GM21367 (cell line): ENCODE measurements around the gene DMRTB1.

Experiments used
- ATAC-seq: cut with Tn5 transposase; IDR thresholded peaks from one replicate; pipeline ENCODE4 v1.9.1; 2021; ENCODE audit not compliant: unreplicated experiment

Gene DMRTB1

GRCh38 chr1:53462769-53463501 lies 3.7 kb downstream of the DMRTB1 start:
- no peak for ATAC-seq

DNA sequence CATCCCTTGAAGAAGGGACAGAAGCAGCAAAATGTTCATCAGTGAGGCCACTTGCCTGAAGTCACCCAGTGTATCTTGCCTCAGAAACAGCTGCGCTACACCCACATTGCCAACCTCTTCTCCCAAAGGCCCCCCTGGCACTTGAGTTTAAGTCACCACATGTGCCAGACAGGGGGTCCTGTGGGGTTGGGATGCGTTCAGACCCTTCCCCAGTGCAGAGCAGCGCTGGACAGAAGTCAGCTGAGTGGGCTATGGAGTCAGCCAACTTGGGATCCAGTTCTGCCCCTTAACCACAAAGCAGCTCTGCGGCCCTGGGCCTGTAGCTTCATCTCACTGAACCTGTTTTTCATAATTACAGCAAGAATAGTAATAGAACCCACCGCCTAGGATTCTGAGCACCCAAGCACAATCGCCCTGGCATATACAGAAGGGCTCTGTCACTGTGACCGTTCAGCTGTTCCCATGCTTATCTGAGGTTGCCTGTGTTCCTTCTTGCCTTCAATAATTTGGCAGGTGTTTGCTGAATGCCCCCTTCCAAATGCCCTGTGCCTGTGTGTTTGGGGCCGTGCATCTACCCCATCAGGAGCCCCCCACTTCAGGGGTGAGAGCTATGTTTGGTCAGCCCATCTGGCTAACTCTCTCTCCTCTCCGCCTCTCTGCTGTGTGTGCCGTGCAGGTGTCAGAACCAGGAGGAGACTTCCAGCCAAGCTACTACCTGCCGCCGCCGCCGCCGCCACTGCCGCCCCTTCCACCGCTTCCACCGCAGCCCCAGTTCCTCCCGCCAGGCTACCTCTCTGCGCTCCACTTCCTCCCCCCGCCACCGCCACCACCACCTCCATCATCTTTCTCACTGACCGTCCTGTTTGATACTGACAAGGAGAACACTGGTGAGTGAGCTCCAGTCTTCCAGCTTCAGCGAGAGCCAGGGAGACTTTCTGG lies 5.0 kb downstream of the DMRTB1 start:
- ATAC-seq, result no peak

DNA sequence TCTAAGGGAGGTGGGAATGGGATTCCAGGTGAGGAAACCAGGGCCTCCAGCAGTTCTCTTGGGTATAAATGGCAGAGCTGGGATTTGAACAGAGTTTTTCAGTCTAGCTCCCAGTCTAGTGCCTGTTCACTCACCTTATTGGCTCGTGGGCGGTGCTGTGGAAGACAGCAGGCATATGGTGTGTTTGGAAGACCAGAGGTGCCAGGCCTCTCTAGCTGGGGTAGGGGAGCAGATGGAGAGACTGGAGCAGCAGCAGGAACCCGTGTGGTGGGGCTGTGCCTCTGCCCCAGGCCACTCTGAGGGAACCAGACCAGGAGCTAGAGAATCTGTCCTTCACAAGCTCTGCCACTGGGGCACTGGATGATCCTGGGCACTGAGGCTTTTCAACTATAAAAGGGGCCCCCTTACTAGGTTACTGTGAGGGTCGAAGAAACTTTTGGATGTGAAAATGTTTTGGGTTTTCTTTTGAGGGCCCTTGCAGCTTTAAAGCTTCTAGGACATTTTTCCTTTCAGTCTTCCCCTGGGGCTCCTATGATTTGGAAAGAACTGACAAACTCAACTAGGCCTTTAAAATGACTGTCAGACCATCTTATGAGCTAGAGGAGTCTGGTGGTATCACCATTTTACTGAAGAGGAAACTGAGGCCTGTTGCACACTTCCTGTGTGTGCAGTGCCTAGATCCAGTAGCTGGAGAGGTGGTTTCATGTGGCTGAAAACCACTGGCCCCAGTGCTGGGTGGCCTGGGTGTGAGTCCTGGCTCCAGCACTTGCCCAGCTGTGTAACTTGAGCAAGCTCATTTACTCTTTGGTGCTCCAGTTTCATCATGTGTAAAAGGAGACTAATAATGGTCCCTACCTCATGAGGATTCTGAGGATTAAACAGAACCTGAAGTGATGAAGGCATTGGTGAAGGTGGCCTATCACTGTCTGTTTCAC lies 6.1 kb downstream of the DMRTB1 start:
- ATAC-seq, result no peak

GRCh38 chr1:53467391-53467790 lies 8.2 kb downstream of the DMRTB1 start:
- ATAC-seq, result no peak

GRCh38 chr1:53468374-53468773 lies 9.2 kb downstream of the DMRTB1 start:
- no peak for ATAC-seq

DNA sequence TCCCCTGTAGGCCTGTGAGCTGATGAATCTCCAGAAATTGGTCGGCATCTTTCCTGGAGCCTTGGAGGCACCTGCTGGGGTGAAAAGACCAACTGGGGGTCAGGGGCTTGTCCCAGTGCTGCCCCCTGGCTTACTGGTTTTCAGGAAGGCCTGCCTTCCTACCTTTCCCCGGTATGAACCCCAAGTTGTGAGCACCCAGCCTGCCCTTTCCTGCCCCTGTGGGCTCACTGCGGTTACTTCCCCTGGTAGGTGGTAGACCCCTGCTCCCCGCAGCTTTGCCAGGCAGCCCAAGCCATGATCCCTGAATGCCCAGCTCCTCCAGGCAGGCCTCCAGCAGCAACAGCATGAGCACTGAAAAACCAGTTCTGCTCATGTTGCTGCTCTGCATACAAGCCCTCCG lies 10.2 kb downstream of the DMRTB1 start:
- no peak for ATAC-seq

GRCh38 chr1:53470155-53470554 lies 11.0 kb downstream of the DMRTB1 start:
- no peak for ATAC-seq

DNA sequence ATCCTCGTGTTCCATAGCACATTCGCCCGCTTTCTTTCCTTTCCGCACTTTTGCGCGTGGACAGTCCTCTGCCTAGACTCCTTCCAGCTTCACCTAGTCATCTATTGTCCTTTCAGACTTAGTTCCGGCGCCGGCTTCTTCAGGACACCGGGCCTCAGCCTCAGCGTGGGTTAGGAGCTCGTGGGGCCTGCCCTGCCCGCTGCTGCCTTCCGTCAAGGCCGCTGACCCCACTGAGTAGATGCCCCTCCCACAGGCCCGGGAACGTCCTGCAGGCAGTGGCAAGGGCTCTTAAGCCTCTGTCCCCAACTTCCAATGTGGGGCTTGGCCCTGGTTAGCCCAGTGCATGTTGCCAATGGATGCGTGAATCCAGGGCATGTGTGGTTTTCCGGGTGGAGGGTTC lies 11.4 kb downstream of the DMRTB1 start:
- no peak for ATAC-seq

DNA sequence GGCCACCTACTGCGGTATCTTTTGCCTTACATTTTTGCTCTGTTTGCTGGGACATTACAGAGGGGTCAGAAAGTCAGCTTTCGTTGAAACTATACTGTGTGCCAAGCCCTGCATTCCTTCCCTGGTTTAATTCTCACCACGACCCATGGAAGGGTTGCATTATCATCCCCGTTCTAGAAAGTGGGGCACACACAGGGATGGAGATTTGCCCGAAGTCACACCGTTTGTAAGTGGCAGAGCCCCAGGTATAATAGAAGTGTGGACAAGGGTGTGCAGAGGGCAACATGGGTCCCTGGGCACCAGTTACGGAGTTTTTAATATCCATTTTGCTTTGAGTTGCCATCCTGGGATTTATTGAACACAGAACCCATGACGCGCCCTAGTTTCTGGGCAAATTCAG lies 11.8 kb downstream of the DMRTB1 start:
- no peak for ATAC-seq

DNA sequence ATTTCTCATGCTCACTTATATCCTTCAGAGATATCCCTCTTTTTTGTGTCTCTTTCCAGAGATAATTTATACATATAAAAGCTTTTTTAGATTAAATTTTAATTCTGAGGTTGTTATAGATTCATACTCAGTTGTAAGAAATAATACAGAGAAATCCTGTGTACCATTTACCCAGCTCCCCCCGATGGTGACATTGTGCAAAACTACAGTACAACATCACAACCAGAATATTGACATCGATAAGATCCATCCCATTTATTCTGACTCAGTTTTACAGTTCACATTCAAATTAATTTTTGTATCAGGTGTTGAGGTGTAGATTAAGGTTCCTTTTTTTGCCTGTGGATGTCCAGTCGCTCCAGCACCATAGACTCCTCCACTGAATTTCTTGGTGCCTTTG lies 14.3 kb downstream of the DMRTB1 start:
- no peak for ATAC-seq

GRCh38 chr1:53475664-53476063 lies 16.5 kb downstream of the DMRTB1 start:
- ATAC-seq, result no peak

GRCh38 chr1:53476579-53476978 lies 17.4 kb downstream of the DMRTB1 start:
- no peak for ATAC-seq

DNA sequence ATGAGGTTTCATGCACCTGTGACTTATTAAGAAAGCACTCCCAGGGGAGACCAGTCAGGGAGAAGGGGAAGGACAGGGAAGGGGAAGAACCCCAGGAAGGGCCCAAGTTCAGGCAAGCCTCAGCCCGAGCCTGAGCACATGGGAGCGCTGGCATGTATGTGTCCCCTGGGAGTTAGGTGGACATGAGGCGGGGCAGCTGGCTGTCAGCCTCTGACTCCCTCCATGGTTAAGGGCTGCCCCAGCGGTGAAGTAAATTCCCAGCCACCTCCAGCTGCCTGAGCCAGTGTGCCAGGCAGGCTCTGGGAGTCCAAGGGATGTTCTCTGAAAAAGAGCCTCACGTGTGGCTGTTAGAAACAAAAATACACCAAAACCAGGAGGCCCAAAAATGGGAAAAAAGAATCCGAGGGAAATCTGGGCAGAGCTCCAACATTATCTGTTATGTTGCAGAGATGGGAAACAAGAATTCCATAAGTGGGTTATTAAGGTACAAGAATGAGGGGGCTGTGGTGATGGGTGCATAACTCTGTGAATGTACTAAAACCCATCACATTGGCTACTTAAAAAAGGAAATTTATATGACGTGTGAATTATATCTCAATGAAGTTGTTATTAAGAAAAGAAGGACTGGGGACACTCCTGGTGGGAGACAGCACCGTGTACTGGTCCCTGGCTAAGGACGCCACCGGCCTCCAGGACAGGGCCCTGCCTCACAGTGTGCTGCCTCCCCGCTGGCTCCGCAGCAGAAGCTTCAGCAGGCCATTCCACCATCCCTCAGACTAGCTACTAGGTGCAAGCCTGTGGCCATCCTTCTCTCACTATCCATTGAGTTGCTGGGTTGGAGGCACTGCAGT lies 18.7 kb downstream of the DMRTB1 start:
- ATAC-seq, result no peak

- no peak for ATAC-seq
Measured at GRCh38 chr1:53478502-53478818, 19.3 kb downstream of the DMRTB1 start.

- ATAC-seq, result no peak
Measured at GRCh38 chr1:53480678-53481077, 21.5 kb downstream of the DMRTB1 start.

GRCh38 chr1:53481456-53481855 lies 22.3 kb downstream of the DMRTB1 start:
- no peak for ATAC-seq

GRCh38 chr1:53482441-53483153 lies 23.4 kb downstream of the DMRTB1 start:
- ATAC-seq, result no peak

DNA sequence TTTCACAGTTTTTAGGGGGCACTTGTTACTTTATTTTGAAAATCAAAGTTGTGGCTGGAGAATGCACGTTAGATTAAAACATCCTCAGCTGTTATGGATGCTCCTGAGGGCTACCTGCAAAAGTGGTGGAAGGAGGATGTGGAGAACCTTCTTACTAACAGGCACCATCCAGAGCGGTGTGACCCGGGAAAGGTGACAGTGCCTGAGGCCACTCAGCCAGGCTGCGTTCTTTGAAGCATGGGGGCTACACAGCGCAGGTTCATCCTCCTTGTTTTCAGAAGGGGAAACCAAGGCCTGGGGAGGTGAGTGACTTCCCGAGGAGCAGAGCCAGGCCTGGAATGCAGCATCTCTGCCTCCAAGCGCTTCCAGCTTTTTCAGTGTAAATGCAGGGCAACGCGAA lies 24.0 kb downstream of the DMRTB1 start:
- ATAC-seq, result no peak

GRCh38 chr1:53483656-53484055 lies 24.5 kb downstream of the DMRTB1 start:
- ATAC-seq, result no peak
